Activated CD4-positive, CD25-positive, alpha-beta regulatory T cell (primary cell): ENCODE measurements around the gene SELENOH.
"Not testable (repeated sequence)": the region's sequence is repeated elsewhere in the genome, so short reads cannot be mapped to it uniquely, and the experiment has no call there.

Source experiments
- DNase-seq, 4 experiments: peaks; one replicate each; lab custom pipeline; 2025; lab: John Stamatoyannopoulos, UW

SELENOH gene, protein sequence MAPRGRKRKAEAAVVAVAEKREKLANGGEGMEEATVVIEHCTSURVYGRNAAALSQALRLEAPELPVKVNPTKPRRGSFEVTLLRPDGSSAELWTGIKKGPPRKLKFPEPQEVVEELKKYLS

GRCh38 chr11:57741132-57742086 lies at the start of gene SELENOH:
SELENOH (plus strand) TSS chr11:57741491; CDS start chr11:57741596, 105 bp downstream.
- DNase-seq: peak; percentile 78 to 84 (median 79)

DNA sequence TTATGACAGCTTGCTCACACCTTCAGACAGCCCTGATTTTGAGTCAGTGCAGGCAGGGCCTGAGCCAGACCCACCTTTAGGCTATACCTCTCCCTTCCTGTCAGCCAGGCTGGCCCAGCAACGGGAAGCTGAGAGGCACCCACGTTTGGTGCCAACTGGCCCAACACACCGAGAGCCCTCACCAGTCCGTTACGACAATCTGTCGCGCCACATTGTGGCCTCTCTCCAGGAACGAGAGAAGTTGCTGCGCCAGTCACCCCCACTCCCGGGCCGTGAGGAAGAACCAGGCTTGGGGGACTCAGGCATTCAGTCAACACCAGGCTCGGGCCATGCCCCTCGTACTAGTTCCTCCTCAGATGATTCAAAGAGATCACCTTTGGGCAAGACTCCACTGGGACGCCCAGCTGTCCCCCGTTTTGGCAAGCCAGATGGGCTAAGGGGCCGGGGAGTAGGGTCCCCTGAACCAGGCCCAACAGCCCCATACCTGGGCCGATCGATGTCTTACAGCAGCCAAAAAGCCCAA lies 42.4 kb upstream of the SELENOH start:
- no peak for DNase-seq

- no peak for DNase-seq
These were observed 41.5 kb upstream of the SELENOH start for GRCh38 chr11:57699813-57700212.

DNA sequence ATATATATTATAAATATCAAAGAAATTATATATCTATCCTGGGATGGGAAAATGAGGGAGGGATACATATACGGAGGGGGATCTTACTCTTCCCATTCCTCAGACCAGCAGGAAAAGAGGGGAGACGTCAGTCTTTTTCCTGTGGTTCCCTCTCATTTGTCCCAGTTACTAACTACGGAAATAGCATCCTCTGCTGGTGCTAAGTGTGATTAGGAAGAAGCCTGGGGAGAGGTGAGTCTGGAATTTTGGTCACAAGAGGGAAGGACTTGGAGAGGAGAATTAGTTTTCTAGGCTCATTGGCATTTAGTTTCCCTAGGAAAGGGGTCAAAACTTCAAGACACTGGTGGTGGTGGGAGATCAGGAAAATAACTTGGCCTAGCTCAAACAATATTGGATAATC lies 40.9 kb upstream of the SELENOH start:
- DNase-seq: no peak

- DNase-seq: no peak
These were observed 38.0 kb upstream of the SELENOH start for GRCh38 chr11:57703341-57703740.

DNA sequence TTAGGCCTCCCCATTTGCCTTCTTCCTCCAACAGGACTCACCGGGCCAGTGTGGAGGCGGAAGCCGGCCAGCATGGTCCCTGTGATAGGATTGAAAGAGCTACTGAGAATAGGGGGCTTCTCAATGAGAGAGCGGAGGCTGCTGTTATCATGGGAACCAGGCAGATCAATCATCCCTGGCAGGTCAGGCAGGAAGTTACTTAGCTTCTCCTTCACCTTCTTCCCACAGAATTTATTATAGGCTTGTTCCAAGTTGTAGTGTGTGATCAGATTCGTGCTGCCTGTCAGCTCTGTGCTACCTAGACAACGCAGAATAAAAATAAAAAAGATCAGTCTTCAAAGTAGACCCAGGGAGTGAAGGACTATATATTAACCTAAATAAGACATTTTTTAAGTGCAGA lies 36.4 kb upstream of the SELENOH start:
- DNase-seq: no peak

DNA sequence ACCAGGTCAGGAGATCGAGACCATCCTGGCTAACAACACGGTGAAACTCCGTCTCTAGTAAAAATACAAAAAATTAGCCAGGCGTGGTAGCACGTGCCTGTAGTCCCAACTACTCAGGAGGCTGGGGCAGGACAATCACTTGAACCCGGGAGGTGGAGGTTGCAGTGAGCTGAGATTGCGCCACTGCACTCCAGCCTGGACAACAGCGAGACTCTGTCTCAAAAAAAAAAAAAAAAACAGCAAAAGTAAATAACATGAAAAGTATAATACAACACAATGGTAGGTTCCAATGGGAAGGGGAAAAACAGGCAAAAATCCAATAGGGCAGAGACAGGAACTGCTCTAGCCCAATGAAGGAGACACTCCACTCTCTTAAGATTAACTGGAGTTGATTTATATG lies 35.9 kb upstream of the SELENOH start:
- not testable (repeated sequence) for DNase-seq

GRCh38 chr11:57709802-57710367 lies 31.4 kb upstream of the SELENOH start:
- no peak for DNase-seq

DNA sequence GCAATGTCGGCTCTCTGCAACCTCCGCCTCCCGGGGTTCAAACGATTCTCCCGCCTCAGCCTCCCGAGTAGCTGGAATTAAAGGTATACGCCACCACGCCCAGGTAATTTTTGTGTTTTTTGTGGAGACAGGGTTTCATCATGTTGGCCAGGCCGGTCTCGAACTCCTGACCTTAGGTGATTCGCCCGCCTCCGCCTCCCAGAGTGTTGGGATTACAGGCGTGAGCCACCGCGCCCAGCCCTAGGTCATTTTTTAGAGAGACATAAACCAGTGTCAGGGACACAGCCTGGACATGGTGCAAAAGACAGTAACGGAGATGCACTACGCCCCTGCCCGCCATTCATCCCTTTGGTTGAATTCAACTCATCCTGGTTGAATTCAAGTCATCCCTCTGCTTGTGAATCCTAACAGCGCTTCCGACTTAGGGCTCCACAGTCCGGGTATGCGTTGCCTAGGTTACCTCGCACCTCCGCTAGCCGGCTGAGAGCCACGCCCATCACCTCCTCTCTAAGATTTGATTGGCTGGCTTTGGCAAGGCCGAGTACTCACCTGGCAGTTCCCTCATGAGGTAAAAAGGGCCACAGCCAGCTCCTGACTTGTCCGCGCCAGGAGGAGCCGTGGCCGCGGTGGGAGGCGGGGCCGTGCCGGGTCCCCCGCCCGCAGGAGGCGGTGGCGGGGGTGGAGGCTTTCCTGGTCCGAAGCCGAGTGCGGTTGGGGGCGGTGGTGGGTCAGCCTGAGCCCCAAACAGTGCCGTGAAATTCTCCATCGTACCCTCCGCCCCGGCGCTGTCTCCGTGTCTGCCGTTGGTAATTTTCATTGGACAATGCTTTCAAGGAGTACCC lies 29.7 kb upstream of the SELENOH start, which contains the start of gene MED19:
MED19 (minus strand) TSS at position 802 of the 842 bp plus-strand sequence; CDS start at position 766, 36 bp downstream.
- peak; percentile 59 to 68 (median 61) for DNase-seq

GRCh38 chr11:57712256-57713150 lies 28.8 kb upstream of the SELENOH start, which contains the start of gene TMX2:
TMX2 (plus strand) TSS chr11:57712593; CDS start chr11:57712619, 26 bp downstream.
- peak; percentile 63 to 82 (median 76) for DNase-seq

DNA sequence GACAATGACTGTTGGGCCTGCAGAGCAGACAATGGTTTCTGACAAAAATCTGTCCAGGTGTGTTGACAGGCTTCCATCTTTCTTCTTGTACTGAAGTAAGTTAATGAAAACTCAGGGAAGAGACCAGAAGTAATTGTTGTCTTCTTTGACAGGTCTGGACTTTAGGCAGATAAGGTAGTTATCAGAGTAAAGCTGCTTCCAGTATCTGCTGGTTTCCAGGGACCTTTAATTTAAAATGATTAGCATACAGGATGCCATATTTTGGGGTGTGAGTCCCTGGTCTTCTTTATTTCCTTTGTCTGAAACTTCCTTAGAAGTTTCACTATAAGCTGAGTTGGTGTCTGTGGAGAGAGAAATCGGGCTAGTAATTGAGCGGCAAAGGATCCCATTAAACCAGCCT lies 27.5 kb upstream of the SELENOH start:
- no peak for DNase-seq

DNA sequence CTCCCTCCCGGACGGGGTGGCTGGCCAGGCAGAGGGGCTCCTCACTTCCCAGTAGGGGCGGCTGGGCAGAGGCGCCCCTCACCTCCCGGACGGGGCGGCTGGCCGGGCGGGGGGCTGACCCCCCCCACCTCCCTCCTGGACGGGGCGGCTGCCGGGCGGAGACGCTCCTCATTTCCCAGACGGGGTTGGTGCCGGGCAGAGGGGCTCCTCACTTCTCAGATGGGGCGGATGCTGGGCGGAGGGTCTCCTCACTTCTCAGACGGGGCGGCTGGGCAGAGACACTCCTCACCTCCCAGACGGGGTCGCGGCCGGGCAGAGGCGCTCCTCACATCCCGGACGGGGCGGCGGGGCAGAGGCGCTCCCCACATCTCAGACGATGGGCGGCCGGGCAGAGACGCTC lies 24.6 kb upstream of the SELENOH start:
- DNase-seq: not testable (repeated sequence)

DNA sequence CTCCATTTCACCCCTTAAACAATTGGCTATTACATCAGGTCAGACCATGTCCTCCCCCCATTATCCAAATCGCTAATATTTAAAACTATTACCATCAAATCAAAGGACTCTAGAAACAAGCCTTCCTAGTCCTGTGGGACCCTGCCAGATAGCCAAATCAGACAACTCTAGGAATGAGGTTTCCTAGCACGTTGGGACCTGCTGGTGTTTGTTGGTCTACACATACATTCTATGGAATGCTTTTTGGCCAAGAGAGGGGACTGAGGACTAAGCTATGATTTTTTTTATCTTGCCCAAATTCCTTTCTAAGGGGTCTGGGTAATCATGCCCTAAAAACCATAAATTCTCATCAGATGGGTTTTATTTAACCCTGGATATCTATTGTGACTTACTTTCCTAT lies 14.1 kb upstream of the SELENOH start:
- no peak for DNase-seq

DNA sequence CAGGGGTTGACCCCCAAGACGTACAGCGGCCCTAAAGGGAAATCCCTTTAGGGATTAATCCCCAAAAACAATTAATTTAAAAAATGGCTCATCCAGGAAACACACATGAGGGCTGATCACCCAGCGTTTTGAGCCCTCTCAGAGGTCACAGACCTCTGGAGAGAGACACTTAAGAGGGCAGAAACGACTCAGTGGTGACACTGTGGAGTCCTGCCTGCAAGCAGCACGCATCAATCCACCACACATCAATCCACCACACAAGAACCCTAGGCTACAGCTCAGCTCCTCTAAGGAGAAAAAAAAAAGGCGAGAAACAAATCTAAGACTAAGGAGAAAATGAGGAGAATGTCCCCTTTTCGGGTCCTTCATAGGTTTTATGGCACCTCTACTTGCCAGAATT lies 12.5 kb upstream of the SELENOH start:
- no peak for DNase-seq

DNA sequence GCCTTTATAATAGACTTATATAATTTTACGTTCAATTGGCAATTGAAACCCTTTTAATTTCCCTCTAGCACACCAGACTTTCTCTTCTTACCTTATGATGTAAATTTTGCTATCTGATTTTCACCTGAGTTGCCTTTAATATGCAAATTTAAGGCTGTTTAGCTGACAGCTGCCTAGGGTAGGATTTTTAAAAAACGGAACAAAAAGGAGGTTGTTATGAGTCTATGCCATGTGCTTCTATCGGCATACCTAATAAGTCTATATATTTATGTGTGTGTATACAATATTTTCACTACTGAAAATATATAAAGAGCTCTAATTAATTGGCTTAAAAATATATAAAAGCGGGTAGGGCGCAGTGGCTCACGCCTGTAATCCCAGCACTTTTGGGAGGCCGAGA lies 11.8 kb upstream of the SELENOH start:
- no peak for DNase-seq

- no peak for DNase-seq
These were observed 8.6 kb upstream of the SELENOH start for GRCh38 chr11:57732661-57733060.

- DNase-seq: no peak
These were observed 5.5 kb upstream of the SELENOH start for GRCh38 chr11:57735619-57736298.

DNA sequence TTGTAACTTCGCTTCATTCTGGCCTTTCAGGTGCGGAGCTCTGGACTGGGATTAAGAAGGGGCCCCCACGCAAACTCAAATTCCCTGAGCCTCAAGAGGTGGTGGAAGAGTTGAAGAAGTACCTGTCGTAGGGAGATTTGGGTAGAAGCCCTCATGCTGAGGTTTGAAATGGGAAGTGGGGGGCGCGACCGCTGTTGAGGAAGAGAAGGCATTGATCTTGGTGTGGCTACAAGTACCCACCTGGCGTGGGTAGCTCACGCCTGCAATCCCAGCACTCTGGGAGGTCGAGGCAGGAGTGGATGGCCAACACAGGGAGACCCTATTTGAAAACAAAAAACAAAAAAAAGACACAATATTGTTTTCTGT lies 779 bp downstream of the SELENOH start:
- DNase-seq: no peak

GRCh38 chr11:57744357-57744756 lies 3.1 kb downstream of the SELENOH start:
- no peak for DNase-seq

- no peak for DNase-seq
These were observed 3.9 kb downstream of the SELENOH start for GRCh38 chr11:57745206-57745605.
